OCI-LY7 (cell line): Measurements from ENCODE around the gene NEK9. TPM values are rescaled to one million over a fixed set of nuclear protein-coding genes. Genes with fewer than 3 reads are reported as not detected.

ENCODE experiments used
- BruUV-seq: library from RNA; stranded (reverse); fragments of 400-500 nt; replicated peaks from 2 replicates; lab custom pipeline; 2021; lab: Mats Ljungman, UMichigan
- CTCF ChIA-PET: fragments of 300-600 bp; sonication (Branson Sonifier 250); formaldehyde crosslinking; loops from one replicate; lab custom pipeline; 2022; ENCODE audit warnings: antibody characterized with exemption; ENCODE audit not compliant: unreplicated experiment; lab: Charles Lee
- POLR2A ChIA-PET: fragments of 300-600 bp; sonication (Branson Sonifier 250); formaldehyde crosslinking; loops from one replicate; lab custom pipeline; 2022; ENCODE audit warnings: antibody characterized with exemption; lab: Charles Lee
- DNase-seq: peaks from one replicate; pipeline ENCODE4 v3.0.0-alpha.2; 2015; ENCODE audit warnings: low spot score
- H2AFZ ChIP-seq: fragments of 200-600 bp; sonication (generic), shearing (Covaris generic); 2 replicates; pipeline ENCODE4 v1.6.1; 2014; ENCODE audit warnings: mild to moderate bottlenecking, antibody characterized with exemption, low read length, moderate library complexity
- H3K27ac ChIP-seq: fragments of 200-600 bp; sonication (generic); 2 replicates; pipeline ENCODE4 v1.5.1; 2014; ENCODE audit warnings: mixed run types, low read depth, mild to moderate bottlenecking, moderate library complexity, low read length, inconsistent platforms; ENCODE audit not compliant: poor library complexity, severe bottlenecking
- H3K36me3 ChIP-seq: fragments of 200-600 bp; sonication (generic); 2 replicates; pipeline ENCODE4 v1.6.1; 2014; ENCODE audit warnings: mild to moderate bottlenecking, antibody characterized with exemption, low read length, moderate library complexity, mixed read lengths; ENCODE audit not compliant: insufficient read depth
- H3K4me1 ChIP-seq: fragments of 200-600 bp; sonication (generic); 2 replicates; pipeline ENCODE4 v1.5.1; 2014; ENCODE audit warnings: mild to moderate bottlenecking, low read length; ENCODE audit not compliant: insufficient read depth, poor library complexity, severe bottlenecking
- H3K4me2 ChIP-seq: fragments of 200-600 bp; sonication (generic); 2 replicates; pipeline ENCODE4 v1.6.1; 2014; ENCODE audit warnings: mild to moderate bottlenecking, low read length
- H3K4me3 ChIP-seq: fragments of 200-600 bp; sonication (generic); 2 replicates; pipeline ENCODE4 v1.5.1; 2014; ENCODE audit warnings: mild to moderate bottlenecking, low read depth, low read length; ENCODE audit not compliant: poor library complexity, severe bottlenecking
- H3K79me2 ChIP-seq: fragments of 200-600 bp; sonication (generic); 2 replicates; pipeline ENCODE4 v1.6.1; 2016; ENCODE audit warnings: low read depth, mild to moderate bottlenecking, low read length, moderate library complexity, mixed read lengths; ENCODE audit not compliant: insufficient read depth
- H3K9me2 ChIP-seq: fragments of 200-600 bp; sonication (generic); 2 replicates; pipeline ENCODE4 v1.6.1; 2016; ENCODE audit warnings: mild to moderate bottlenecking, low read length, mixed read lengths; ENCODE audit not compliant: insufficient read depth
- H3K9me3 ChIP-seq: fragments of 200-600 bp; sonication (generic); 2 replicates; pipeline ENCODE4 v1.6.1; 2014; ENCODE audit warnings: mild to moderate bottlenecking, mixed run types, low read length, mixed read lengths
- H4K20me1 ChIP-seq: fragments of 200-600 bp; sonication (generic); 2 replicates; pipeline ENCODE4 v1.6.1; 2014; ENCODE audit warnings: mild to moderate bottlenecking, antibody characterized with exemption, low read length, moderate library complexity, mixed read lengths; ENCODE audit not compliant: insufficient read depth
- EZH2phosphoT487 ChIP-seq: fragments of 200-600 bp; sonication (generic); IDR thresholded peaks from 2 replicates; pipeline ENCODE4 v1.6.1; 2018; ENCODE audit warnings: low read depth, borderline replicate concordance, mild to moderate bottlenecking, mixed run types, antibody characterized with exemption, low read length, moderate library complexity, mixed read lengths
- intact Hi-C: fragments of 100-400 bp; cut with micrococcal nuclease; formaldehyde crosslinking; loops from one replicate; pipeline ENCODE4 v1.10.0; 2022; ENCODE audit not compliant: unreplicated experiment
- total RNA-seq, 2 experiments: library from RNA; depleted of rRNA in 1 of 2; stranded (reverse); fragments of >200 nt in 1 of 2; shearing (Covaris generic) in 1 of 2; gene quantifications; 2 replicates each; pipeline ENCODE4 v1.2.3, GENCODE V29; 2014 to 2022
- TF ChIP-seq, protein P1 (sequence below): fragments of 200-600 bp; sonication (generic); conservative IDR thresholded peaks from 2 replicates; pipeline ENCODE4 v1.5.1; 2014; ENCODE audit warnings: mild to moderate bottlenecking, antibody characterized with exemption, low read length, moderate library complexity, mixed read lengths

The NEK9 gene
- total RNA-seq, 2 experiments from 2014 or later: 58.3 to 86.4 TPM

DNA sequence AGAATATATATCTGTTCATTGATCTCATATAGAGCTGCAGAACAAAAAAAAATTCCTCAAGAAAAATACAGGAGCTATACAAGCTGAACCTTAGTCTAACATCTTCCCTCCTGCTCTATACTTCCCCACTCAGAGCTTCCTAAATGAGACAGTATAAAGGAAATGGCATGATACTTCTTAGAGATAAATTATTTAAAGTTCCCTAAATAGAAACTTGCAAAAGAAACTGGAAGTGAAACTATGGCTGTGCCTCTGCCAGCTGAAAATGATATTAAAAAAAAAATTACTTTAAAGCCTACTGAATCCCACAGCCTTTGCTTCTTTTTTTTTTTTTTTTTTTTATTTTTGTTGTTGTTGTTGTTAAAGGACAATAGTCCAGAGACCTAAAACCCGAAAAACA, 11.6 kb upstream of the NEK9 start:
- TF ChIP-seq EZH2phosphoT487: no peak
- TF ChIP-seq, protein P1, sequence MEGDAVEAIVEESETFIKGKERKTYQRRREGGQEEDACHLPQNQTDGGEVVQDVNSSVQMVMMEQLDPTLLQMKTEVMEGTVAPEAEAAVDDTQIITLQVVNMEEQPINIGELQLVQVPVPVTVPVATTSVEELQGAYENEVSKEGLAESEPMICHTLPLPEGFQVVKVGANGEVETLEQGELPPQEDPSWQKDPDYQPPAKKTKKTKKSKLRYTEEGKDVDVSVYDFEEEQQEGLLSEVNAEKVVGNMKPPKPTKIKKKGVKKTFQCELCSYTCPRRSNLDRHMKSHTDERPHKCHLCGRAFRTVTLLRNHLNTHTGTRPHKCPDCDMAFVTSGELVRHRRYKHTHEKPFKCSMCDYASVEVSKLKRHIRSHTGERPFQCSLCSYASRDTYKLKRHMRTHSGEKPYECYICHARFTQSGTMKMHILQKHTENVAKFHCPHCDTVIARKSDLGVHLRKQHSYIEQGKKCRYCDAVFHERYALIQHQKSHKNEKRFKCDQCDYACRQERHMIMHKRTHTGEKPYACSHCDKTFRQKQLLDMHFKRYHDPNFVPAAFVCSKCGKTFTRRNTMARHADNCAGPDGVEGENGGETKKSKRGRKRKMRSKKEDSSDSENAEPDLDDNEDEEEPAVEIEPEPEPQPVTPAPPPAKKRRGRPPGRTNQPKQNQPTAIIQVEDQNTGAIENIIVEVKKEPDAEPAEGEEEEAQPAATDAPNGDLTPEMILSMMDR: no peak
- Histone ChIP-seq H3K4me1 (peaks cover 33% of the 10 kb centered on the region), H2AFZ (no peak overlapping the region), H3K9me2 (no peaks in the 10 kb centered on the region), H3K4me3 (peak overlapping the region; percentile 37), H3K4me2 (peak overlapping the region; percentile 55), H3K9me3 (peaks cover 7% of the 10 kb centered on the region; the same call in 1 of the 2 replicates), H3K27ac (peak overlapping the region; percentile 51), H4K20me1 (peaks cover 20% of the 10 kb centered on the region), H3K36me3 (peaks cover 55% of the 10 kb centered on the region), H3K79me2 (peaks cover 35% of the 10 kb centered on the region; the same call in 1 of the 2 replicates)
- ChIA-PET POLR2A (interaction anchor here (0.5 to 1.7 kb wide), 11 partner anchors 11 to 262 kb away, joined by 3 to 6 read pairs (median 3); partner anchors contain the start of gene RPS6KL1), CTCF (interaction anchor here (0.5 to 1.3 kb wide), 2 partner anchors 160 to 474 kb away, joined by 3 read pairs; no protein-coding TSS in a partner anchor)
- DNase-seq: peak; percentile 67
- intact Hi-C loops: no loop called here
- no TSS peak for BruUV-seq

DNA sequence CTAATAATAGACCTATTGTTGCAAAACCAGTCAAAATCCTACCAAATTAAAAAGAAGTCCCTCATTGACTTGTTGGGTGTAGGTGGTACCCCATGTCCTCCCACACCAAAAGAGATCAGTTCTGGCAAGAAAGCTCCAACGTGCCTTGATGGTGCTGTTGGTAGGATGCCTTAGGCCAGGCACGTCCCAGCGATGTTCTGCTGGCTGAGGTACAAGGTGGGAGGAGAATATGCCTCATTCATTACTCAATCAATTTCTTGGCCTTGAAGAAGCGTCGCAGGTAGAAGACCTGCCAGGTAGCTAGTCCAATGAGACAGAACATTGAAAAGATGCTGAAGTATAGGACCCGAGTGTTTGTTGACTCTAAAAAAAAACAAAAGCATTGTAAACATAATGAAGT, 7.8 kb upstream of the NEK9 start:
- Histone ChIP-seq H3K79me2 (peaks cover 20% of the 10 kb centered on the region; the same call in 1 of the 2 replicates), H3K4me2 (no peak overlapping the region), H3K27ac (no peak overlapping the region), H3K4me1 (peaks cover 20% of the 10 kb centered on the region), H3K36me3 (peaks cover 65% of the 10 kb centered on the region), H3K9me3 (peaks cover 11% of the 10 kb centered on the region; the same call in 1 of the 2 replicates), H3K4me3 (no peak overlapping the region), H2AFZ (no peak overlapping the region), H4K20me1 (peaks cover 7% of the 10 kb centered on the region), H3K9me2 (no peaks in the 10 kb centered on the region)
- ChIA-PET CTCF (no interaction called here), POLR2A (interaction anchor here (0.6 to 1.1 kb wide), 5 partner anchors 11 to 167 kb away, joined by 3 to 7 read pairs (median 4); no protein-coding TSS in a partner anchor)
- TF ChIP-seq, protein P1: no peak
- TF ChIP-seq EZH2phosphoT487: no peak
- no peak for DNase-seq
- no TSS peak for BruUV-seq
- intact Hi-C loops: loop anchor here (5.0 kb wide), 1 partner anchor 98 kb away; no protein-coding TSS in a partner anchor

DNA sequence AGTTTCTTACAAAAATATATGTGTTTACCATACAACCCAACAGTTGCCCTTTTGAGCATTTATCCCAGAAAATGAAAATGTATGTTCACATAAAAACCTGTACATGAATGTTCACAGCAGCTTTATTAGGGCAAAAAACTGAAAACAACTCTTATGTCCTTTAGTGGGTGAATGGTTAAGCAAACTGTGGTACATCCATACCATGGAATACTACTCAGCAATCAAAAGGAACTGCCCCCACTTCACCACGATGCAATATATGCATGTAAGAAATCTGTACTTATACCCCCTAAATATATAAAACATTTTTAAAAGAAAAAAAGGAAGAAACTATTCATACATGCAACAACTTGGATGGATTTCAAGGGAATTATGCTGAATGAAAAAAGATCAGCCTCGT, 6.7 kb upstream of the NEK9 start:
- peaks cover 64% of the 10 kb centered on the region for H3K36me3 ChIP-seq
- H3K4me3 ChIP-seq: no peak overlapping the region
- POLR2A ChIA-PET: interaction anchor here (0.9 kb wide), 1 partner anchor 168 kb away, joined by 3 read pairs; no protein-coding TSS in a partner anchor
- H3K4me1 ChIP-seq: peaks cover 15% of the 10 kb centered on the region
- no peaks in the 10 kb centered on the region; the same call in 1 of the 2 replicates for H4K20me1 ChIP-seq
- no peak overlapping the region for H2AFZ ChIP-seq
- peaks cover 11% of the 10 kb centered on the region; the same call in 1 of the 2 replicates for H3K9me3 ChIP-seq
- H3K9me2 ChIP-seq: no peaks in the 10 kb centered on the region
- intact Hi-C loops: loop anchor here (5.0 kb wide), 1 partner anchor 99 kb away; no protein-coding TSS in a partner anchor
- no peak for TF ChIP-seq EZH2phosphoT487
- TF ChIP-seq, protein P1: no peak
- DNase-seq: no peak
- CTCF ChIA-PET: no interaction called here
- H3K79me2 ChIP-seq: peaks cover 20% of the 10 kb centered on the region; the same call in 1 of the 2 replicates
- H3K27ac ChIP-seq: no peak overlapping the region
- no TSS peak for BruUV-seq
- H3K4me2 ChIP-seq: no peak overlapping the region
